Skin epidermis (tissue), 12 donors: ENCODE measurements around the gene ZBED4.

Source experiments
- H3K27ac ChIP-seq, 21 experiments: fragments of 200-600 bp; sonication (generic) in 11 of 21; one replicate each; pipeline ENCODE4 v1.5.0; 2020; ENCODE audit warnings: mild to moderate bottlenecking in 3 of 21, inconsistent platforms in 2 of 21, moderate library complexity in 2 of 21
- H3K4me3 ChIP-seq, 7 experiments: fragments of 200-600 bp; sonication (generic) in 2 of 7; one replicate each; pipeline ENCODE4 v1.5.0; 2020; ENCODE audit warnings: inconsistent platforms in 2 of 7, mild to moderate bottlenecking in 2 of 7, moderate library complexity in 1 of 7

The ZBED4 gene

DNA sequence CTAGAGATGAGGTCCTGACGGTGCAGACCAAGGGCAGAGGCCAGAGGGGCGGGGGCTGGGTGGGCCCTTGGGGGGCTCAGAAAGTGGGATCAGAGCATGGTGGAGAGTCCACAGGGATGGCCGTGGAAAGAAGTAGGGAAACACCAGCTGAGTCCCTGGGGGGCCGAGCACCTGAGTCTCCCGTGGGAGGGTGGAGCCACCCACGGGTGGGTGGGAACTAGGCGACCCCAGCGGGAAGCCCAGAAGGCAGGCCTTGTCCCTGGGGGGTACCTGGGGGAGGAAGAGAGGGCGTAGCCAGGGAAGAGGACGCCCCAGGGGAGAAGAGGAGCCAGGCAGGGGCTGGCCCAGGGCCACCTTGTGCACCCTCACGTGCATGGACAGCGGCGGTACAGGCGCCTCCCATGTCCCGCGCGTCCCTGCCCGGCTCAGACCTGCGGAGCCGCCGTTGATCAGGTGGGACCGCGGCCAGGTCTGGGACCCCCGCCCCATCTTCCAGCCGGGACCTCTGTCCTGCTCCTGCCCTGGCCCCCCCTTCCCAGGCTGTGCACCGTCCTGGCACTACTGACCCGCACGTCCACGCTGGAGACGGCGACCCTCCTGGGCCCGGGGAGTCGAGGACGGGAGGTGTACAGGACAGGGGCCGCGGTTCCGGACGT lies 75.0 kb downstream of the ZBED4 start:
- Histone ChIP-seq H3K4me3 (no peak overlapping the region), H3K27ac (no peak overlapping the region)

DNA sequence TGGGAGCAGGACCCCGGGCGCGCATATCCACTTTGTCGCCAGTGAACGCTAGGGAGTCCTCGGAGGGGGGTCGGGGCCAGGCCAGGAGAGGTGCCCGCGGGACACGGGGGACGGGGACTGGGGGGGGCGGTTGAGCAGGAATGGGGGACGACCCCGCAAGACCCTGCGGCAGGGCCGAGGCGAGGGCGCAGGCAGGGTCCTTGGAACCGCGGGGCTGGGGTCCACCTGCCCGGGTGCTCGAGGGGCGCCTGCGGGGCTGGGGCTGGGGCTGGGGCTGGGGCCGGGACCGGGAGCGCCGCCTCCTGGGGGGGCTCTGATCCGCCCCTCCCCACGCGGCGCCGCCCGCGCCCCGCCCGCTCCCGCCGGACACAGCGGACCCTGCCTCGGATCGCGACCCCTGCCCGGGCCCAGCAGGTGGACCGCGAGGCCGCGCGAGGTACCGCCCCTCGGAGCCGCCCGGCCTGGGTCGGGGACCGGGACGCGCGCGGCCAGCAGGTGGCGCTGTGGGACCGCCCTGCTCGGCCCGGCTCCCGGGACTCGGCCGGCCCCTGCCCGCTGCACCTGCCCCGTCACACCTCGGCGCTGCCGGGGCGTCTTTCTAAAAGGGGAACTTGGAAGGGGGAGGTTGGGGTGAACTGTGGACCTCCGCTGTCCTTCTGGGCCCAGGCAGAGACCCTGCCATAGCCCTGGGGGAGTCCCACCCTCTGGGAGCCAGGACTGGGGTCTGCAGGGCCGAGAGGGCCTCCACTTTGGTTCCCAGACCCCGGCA lies 75.8 kb downstream of the ZBED4 start:
- Histone ChIP-seq H3K27ac (peak overlapping the region in 2 of 21 experiments; percentile 41 to 75), H3K4me3 (peak overlapping the region in 2 of 7 experiments; percentile 13 to 17)

DNA sequence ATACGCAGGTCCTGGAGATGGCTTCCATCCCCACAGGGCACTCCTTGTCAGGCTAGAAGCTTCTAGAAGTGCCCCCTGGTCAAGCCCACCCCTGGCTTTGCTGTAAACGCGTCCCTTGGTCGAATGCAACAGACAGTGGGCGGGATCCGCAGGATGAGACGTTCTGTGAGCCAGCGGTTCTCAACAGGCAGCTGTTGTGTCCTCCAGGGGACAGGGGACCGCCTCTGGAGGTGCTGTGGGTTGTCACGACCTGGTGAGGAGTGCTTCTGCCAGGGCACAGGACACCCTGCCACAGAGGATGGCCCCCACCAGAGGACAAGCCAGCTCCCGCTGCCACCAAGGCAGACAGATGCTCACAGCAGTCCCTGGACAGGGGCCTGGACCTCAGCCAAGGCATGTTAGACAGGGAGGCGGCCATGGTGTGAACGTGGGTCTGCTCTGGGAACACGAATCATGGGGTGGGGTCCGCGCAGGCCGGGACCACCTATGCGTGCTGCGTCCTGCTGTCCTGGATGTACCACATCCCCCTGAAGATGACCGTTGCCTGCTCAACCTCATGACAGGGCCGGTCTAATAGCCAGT lies 76.4 kb downstream of the ZBED4 start:
- no peak overlapping the region for H3K4me3 ChIP-seq
- H3K27ac ChIP-seq, result peak overlapping the region in 6 of 21 experiments; percentile 12 to 75 (median 52)

DNA sequence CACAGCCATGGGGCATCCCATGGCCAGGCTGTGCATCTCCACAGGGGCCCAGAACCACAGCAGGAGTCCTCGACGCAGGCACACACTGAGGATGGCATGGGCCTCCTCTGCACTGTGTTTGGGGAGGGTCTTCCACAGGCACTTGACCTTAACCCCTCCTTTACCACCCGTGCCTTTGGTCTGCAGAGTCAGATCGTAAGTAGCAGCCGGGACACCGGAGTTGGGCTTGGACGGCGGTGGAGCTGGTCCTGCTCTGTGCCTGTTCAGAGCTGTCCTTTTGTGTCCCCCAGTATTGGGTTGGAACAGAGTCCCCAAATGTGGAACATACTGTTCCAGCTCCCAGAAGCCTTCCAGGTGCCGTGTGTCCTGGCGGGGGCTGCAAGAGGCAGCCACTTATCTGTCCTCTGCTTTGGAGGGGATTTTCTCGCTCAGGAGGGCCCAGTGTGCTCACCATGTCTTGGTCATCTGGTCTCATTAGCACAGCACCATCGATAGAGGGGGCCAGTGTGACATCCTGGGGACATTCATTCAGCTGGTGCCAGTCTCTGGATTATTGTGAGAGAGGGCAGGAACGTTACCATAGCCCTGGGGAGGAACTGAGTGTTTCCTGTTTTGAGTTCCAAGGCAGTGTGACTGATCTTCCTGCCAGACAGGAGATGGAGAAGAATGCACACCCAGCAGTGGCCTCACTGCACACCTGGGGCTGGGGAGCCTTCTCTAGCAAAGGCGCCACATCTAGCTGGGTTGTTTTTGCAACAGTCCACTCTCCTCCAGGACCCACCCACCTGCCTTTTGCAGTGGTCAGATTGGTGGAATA lies 77.2 kb downstream of the ZBED4 start:
- peak overlapping the region in 13 of 21 experiments; percentile 5 to 97 (median 46) for H3K27ac ChIP-seq
- H3K4me3 ChIP-seq, result no peak overlapping the region

DNA sequence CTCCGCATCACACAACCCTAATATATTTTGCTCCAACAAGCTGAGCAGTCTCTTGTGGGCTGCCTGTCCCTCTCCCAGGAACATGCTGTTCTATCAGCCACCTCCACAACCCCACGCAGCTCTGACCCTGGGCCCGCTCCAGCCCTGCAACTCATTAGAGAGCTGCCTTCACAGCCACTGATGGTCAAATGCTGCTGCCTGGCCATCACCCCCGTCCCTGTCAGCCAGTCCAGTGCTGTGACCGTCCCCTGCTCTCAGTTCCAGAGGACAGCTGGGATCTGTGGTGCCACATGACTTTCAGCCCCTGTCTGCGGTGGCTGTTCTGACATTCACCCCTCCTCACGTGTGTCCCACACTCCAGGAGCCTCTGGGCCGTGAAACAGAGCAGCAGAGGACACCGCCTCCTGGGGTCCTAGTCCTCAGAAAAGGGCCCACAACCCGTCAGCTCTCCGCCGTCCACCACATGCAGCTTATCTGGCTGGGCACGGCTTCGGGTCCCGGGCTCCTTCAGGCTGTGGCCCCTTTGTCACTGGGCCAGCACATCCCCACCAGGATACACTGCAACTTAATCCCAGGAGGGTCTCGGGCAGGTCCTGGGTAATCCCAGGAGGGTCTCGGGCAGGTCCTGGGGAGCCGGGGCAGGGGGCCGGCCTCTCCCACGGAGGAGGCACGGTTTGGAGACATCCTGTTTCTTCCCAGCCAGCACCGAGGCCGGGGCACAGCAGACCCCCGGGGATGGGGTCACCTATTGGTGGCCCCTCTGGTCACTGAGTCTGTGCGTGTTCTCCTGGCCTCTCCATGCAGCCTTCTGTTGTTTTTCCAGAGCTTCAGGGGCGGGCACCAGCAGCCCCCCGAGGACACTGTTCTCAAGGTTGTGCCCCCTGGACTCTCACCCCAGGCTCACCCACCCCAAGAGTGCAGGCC lies 79.9 kb downstream of the ZBED4 start:
- peak overlapping the region in 2 of 7 experiments; percentile 38 to 42 for H3K4me3 ChIP-seq

DNA sequence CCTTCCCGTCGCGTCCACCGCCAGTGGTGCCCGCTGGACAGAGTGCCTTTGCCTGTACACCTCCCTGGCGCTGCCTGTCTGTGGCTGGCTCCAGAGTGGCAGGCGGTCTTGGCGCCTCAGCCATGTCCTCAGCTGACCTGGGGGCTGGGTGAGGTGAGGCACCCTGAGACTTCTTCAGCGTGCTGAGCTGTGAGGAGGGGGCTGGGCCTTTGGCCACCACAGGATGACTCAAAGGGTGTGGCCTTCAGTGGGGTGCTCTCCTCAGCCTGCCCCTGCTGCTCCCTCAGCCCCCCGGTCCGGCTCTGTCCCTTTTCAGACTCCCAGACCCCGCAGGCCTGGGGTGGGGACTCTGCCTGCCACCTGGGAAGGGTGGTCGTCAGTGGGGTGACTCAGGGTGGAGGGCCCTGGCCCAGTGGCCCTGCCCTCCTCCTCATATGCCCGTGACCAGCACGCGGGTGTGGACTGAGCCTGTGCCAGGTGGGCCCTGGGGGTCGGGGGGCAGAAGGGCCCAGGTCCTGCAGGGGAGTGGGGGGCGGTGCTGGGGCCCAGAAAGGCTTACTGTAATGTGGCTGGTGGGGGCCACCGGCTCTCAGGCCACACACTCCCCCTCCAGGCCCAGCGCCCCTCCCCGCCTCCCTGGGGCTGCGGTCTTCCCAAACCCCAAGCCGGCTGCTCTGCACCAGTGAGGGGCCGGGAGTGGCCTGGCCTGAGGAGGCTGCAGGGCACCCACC lies 80.7 kb downstream of the ZBED4 start:
- Histone ChIP-seq H3K27ac (peak overlapping the region; percentile 86 to 100 (median 97)), H3K4me3 (peak overlapping the region; percentile 33 to 54 (median 43))

More for the DNA sequence above, 79.9 kb downstream of the ZBED4 start:
- peak overlapping the region in 20 of 21 experiments; percentile 86 to 100 (median 98) for H3K27ac ChIP-seq

DNA sequence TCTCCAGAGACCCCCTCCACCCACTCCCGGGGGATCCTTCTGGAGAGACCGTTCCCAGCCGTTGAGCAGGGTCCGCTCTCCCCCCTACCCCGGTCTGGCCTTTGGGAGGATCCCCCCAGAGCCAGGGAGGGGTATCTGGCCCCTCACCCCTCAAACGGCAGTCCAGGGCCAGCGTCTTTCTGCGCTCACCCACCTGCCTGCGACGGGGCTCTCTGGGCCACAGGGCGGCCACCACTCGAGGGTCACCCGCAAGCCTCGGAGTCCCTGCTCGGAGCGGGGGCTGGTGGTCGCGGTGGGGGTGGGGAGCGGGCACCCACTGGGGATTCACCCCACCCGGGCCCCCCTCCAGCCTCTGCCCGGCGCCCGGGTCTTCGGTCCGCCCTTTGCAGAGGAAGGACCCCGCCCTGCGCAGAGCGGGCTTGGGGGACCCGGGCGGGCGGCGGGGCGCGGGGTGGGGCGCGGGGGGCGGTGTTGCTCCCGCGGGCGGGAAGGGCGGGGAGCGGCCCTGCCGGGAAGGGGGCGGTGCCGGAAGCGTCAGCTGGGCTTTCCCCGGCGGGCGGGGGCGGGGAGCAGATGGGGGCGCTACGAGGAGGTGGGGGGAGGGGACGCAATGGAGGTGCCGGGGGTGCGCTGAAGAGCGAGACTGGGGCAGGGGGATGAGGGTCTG lies 81.4 kb downstream of the ZBED4 start:
- Histone ChIP-seq H3K4me3 (peak overlapping the region; percentile 33 to 54 (median 43)), H3K27ac (peak overlapping the region; percentile 86 to 100 (median 97))

DNA sequence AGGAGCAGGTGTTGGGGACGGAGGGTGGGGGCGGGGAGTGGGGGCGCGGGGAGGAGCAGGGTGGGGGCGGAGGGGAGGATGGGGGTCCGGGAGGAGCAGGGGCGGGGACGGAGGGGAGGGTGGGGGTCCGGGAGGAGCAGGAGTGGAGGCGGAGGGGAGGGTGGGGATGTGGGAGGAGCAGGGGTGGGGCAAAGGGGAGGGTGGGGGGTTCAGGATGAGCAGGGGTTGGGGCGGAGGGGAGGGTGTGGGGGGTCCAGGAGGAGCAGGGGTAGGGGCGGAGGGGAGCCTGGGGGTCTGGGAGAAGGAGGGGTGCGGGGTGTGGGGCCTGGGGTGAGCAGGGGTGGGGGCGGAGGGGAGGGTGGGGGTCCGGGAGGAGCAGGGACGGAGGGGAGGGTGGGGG lies 81.9 kb downstream of the ZBED4 start:
- peak overlapping the region; percentile 33 to 54 (median 43) for H3K4me3 ChIP-seq
- H3K27ac ChIP-seq, result peak overlapping the region; percentile 86 to 100 (median 97)

DNA sequence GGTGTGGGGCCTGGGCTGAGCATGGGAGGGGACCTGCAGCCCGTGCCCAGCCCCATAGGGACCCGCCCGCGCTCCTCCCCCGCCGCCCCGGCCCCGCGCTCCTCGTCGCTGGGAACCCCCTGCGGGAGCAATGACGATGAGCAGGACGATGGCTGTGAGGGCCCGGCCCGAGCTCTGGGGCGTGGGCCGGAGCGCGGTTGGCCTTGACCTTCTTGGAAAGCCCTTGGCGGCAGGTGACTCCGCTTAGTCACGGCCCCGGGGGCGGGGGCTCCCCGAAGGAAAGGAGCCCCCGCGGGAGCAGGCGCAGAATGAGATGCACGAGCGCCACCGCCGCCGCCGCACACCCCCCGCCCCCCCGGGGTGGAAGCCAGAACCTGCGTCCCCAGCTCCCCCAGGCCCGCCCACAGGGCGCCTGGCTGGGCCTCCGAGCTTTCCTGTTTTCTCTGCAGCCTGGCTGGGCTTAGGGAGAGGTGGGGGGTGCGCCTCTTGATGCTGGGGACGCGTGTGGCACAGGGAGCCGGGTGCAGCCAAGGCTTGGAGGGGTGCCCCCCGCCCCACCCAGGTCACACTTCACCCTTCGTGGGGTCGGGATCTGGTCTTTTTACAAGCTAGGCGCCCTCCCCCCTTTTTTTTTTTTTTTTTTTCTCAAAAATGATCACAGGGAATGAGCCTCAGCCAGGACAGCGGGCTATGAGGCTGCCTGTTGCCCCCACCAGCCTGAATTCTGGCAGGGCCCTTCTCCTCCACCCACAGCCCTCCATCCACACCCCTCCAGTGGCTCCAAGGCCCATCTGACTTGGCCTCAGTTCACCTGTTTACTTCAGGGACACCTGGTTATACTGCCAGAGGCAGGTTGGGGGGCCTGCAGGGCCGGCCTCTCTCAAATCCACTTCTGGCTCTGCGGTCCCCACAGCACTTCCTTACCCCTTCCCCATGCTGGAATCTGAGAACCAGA lies 82.7 kb downstream of the ZBED4 start:
- H3K27ac ChIP-seq, result peak overlapping the region; percentile 86 to 100 (median 97)
- H3K4me3 ChIP-seq, result peak overlapping the region; percentile 29 to 54 (median 38)

DNA sequence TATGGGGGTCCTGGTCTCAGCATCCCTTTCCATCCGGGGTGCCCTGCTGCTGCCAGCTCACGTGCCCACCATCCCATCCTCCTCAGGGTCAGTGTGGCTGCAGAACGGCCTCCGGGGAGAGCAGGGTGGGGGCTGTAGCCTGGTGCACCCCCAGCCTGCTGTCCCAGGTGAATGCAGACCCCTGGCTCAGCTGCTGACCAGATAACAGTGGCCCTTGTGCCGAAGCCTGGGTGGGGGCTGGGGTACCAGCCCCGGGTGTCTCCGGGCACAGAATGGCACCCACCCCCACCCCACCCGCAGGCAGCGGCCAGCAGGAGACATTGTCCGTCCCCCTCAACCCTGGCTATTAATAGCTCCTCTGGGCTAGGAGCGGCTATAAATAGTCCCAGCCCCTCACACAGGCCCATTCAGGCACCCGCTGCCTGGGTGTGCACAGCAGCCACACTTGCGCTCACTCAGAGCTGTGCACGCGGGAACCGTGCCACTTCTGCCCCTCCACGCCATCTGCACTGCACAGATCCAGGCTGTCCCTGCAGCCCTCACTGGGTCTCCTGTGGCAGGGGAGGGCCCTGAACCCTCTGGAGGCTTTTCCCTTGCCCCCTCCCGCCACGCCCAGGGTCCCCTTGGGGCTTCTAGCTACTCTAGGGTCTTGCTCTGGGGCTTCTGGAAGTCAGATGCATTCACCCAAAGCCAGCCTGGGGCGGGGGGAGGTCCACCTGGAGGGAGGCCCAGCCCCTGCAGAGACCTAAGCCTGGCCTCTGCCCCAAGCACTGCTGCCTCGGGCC lies 83.5 kb downstream of the ZBED4 start:
- H3K27ac ChIP-seq, result peak overlapping the region; percentile 15 to 100 (median 97)
- no peak overlapping the region for H3K4me3 ChIP-seq

DNA sequence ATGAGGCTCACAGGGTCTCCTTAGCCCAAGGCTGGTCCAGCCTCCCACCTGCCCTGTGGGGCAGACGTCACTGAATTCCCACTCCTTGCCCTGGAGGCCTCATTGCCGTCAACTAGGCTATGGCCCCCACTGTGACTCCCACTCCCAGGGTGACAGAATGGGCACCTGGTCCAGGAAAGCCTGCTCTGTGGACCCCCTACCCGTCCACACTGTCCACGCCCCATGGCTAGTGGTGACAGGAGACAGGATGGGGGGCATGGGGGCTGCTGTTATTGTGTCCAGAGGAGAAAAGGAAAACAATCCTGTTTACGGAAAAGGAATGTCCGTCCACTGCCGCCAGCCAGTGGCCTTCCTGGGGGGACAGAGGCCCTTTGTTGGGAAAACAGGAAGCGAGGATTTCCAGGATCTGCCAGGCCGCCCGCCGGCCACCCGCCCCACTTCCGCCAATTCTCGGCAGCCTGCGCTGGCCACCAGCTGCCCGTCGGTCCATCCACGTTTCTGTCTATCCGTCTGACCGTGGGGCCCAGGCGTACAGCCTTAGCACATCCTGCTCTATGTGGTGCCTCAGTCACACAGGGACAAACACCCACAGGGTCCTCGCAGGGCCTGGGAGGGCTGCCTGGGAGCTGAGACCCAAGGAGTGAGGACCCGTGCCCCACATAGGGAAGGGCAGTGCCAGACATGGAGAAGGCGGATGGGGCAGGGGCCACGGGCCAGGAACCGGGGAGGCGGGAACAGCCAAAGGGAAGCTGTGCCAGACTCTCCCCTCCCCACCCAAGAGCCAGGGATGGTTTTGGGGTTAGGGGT lies 84.3 kb downstream of the ZBED4 start:
- Histone ChIP-seq H3K4me3 (no peak overlapping the region), H3K27ac (peak overlapping the region in 19 of 21 experiments; percentile 31 to 100 (median 97))

DNA sequence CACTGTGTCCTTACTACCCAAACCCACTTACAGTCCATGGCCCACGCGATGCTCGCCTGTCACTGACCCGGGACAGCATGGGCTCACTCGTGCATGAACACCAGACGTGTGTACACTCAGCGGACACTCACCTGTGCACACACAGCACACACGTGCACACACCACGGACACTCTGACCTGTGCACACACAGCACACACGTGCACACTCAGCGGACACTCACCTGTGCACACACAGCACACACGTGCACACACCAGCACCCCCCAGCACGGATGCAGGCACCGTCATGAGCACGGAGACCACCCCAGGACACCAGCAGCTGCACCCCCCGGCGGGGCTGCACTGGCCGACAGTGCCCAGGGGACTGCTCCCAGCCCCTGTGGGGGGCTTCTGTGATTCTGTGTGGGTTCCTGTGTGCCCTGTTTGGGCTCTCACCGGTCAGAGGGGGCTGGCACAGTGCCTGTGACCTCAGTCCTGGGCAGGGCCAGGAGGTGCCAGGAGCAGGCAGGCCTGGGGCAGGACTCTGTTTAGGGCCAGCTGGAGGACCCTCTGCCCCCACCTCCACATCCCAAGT lies 85.0 kb downstream of the ZBED4 start:
- Histone ChIP-seq H3K27ac (peak overlapping the region in 17 of 21 experiments; percentile 5 to 100 (median 90)), H3K4me3 (no peak overlapping the region)
